Measurements from ENCODE around the gene G6PC2. TPM values are rescaled to one million over a fixed set of nuclear protein-coding genes. Genes with fewer than 3 reads are reported as not detected.
"Not testable (repeated sequence)": the region's sequence is repeated elsewhere in the genome, so short reads cannot be mapped to it uniquely, and the experiment has no call there.

The G6PC2 gene, protein sequence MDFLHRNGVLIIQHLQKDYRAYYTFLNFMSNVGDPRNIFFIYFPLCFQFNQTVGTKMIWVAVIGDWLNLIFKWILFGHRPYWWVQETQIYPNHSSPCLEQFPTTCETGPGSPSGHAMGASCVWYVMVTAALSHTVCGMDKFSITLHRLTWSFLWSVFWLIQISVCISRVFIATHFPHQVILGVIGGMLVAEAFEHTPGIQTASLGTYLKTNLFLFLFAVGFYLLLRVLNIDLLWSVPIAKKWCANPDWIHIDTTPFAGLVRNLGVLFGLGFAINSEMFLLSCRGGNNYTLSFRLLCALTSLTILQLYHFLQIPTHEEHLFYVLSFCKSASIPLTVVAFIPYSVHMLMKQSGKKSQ
- total RNA-seq: not detected
- long read RNA-seq: 0 reads

DNA sequence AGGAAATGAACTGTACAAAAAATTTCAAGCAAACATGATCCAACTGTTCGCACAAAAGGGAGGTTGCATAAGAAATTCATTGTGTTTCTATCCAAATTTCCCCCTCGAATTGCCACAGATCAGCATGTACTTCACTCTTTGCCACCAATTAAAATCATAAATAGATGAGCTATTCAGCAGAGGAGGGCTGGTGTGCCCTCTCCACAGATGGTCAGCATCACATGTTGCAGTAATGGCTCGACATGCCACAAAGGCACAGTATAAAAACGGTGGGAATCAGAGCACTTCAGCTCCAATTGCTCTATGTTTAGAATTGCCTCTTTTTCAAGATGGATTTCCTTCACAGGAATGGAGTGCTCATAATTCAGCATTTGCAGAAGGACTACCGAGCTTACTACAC is at the start of gene G6PC2:
TSS of gene G6PC2 (plus strand) at position 289 of the 400 bp plus-strand sequence. CDS start at position 330, 41 bp downstream.
- no peak for ATAC-seq
- DNase-seq: no peak
- intact Hi-C loops (cut with micrococcal nuclease): no loop called here

DNA sequence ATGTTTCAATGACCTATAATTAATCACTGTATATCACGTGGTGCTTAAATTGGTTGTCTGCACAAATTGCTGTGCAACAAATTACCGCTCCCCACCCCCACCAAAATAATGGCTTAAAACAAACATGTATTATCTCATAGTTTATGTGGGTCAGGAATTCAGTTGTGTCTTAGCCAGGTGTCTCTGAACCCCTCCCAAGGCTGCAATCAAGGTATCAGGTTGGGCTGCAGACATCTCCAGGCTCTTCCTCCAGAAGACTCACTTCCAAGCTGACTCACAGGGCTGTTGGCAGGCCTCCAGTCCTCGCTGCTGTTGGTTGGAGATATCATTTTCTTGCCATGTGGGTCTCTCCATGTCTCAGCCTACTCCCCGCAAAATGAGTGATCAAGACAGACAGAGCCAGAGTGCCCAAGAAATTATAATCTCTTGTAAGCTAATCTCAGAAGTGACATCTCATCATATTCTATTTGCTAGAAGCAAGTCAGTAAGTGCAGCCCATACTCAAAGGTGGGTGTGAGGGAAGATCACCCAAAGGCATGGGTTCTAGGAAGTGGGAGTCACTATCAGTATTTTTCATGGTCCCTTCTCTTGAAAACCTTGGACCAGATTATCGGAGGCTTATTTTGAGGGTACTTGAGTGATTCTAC is 49.3 kb upstream of the G6PC2 start:
- peak; percentile 46 for DNase-seq
- intact Hi-C loops (cut with micrococcal nuclease): no loop called here
- no peak for ATAC-seq

DNA sequence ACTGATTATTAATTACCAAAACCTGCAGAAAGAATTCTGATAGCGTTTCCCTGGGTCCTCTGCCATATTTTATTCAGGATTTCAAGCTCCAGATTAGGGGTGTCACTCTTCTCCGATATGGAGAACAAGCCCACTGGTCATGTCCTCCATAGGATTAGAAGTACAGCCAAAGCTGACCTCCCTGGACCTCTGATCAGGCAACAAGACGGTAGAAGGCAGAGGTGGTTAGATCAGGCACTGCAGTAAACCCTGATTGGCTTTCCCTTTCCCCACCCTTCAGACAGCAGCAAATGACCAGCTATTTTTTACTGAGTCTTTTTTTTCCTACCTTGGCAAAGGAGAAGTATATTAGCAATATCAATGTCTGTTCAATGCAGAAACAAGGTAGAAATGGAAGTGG is 48.6 kb upstream of the G6PC2 start:
- DNase-seq: no peak
- intact Hi-C loops (cut with micrococcal nuclease): no loop called here
- ATAC-seq: no peak

DNA sequence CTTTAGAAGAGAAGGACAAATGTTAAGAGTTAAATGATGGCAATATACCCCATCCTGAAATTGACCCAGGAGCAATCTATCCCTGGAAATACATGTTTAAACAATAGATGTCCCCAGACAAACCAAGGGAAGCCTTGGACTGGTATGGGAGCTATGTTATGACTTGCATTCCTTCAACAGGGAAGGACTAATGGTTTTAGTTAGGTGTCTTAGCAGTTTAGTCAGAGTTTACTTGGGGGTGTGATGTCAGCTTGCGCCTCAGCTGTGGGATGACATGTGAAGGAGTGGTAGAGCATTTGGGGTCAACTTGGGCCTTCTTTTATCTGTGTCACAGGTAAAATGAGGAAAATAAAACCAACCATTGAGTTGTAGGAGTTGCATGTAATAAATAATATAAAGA is 47.6 kb upstream of the G6PC2 start:
- DNase-seq: no peak
- intact Hi-C loops (cut with micrococcal nuclease): no loop called here
- no peak for ATAC-seq

DNA sequence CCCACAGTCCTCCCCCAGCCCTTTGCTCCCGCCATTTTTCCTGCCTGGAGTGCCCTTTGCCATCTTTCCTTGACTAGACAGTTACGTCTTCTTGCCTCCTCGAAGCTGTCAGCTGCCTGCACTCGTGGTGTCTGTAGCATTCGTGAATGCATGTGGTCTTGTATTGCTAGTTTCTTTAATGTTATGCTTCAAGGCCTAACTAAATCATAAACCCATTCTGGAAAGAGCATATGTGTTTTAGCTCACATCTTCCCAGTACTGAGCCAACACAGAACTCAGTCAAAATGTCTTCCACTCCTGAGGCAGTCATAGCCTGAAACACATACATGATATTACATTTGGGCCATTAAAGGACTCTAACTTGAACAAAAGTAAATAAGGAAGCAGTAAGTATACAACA is 46.4 kb upstream of the G6PC2 start:
- no peak for DNase-seq
- no peak for ATAC-seq
- intact Hi-C loops (cut with micrococcal nuclease): no loop called here

DNA sequence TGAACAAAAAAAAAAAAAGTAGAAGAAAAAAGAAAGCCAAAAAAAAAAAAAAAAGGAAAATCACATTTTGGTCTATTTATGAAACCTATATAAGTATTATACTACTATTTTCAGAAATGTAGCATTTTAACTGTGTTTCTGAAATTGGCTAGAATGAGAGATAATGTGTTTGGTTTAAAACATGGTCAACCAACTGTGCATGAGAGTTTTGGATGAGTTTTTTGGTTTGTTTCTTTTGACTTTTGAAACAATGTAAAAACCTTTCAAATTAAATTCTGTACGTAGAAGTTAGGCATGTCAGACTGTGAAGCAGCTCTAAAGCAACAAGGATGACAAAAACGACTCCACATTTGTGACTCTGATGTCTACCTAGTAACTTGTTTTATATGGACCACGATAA is 45.5 kb upstream of the G6PC2 start:
- DNase-seq: no peak
- intact Hi-C loops (cut with micrococcal nuclease): no loop called here
- no peak for ATAC-seq

DNA sequence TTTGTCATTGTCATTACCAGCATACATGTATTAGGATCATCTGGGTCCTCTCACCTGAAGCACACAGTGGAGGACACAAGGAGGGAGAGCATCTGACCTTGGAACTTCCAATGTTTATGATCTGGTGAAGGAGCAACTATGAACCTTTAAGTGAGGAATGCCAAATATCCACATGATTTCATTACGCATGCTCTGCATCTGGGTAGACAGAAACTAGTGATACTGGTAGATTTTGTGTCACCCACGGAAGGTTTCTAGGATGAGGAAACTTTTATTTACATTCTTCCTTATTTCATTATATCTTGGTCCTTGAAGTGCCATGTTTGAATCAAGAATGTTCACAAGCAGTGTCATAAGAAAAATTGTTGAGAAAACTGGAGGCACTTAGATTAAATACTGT is 42.9 kb upstream of the G6PC2 start:
- ATAC-seq (no peak), DNase-seq (no peak)
- intact Hi-C loops (cut with micrococcal nuclease): no loop called here

DNA sequence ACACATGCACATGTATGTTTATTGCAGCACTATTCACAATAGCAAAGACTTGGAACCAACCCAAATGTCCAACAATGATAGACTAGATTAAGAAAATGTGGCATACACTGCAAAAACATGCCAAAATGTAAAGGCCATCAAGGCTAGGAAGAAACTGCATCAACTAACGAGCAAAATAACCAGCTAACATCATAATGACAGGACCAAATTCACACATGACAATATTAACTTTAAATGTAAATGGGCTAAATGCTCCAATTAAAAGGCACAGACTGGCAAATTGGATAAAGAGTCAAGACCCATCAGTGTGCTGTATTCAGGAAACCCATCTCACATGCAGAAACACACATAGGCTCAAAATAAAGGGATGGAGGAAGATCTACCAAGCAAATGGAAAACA is 33.9 kb upstream of the G6PC2 start:
- ATAC-seq; intact Hi-C loops (cut with micrococcal nuclease); DNase-seq: not testable (repeated sequence)

DNA sequence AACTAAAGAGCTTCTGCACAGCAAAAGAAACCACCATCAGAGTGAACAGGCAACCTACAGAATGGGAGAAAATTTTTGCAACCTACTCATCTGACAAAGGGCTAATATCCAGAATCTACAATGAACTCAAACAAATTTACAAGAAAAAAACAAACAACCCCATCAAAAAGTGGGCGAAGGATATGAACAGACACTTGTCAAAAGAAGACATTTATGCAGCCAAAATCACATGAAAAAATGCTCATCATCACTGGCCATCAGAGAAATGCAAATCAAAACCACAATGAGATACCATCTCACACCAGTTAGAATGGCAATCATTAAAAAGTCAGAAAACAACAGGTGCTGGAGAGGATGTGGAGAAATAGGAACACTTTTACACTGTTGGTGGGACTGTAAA is 30.7 kb upstream of the G6PC2 start:
- intact Hi-C loops (cut with micrococcal nuclease); ATAC-seq: not testable (repeated sequence)

DNA sequence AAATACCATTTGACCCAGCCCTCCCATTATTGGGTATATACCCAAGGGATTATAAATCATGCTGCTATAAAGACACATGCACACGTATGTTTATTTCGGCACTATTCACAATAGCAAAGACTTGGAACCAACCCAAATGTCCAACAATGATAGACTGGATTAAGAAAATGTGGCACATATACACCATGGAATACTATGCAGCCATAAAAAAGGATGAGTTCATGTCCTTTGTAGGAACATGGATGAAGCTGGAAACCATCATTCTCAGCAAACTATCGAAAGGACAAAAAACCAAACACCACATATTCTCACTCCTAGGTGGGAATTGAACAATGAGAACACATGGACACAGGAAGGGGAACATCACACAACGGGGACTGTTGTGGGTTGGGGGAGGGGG is 30.3 kb upstream of the G6PC2 start:
- ATAC-seq; intact Hi-C loops (cut with micrococcal nuclease); DNase-seq: not testable (repeated sequence)

More for the DNA sequence above, 30.7 kb upstream of the G6PC2 start:
- DNase-seq: not testable (repeated sequence)

DNA sequence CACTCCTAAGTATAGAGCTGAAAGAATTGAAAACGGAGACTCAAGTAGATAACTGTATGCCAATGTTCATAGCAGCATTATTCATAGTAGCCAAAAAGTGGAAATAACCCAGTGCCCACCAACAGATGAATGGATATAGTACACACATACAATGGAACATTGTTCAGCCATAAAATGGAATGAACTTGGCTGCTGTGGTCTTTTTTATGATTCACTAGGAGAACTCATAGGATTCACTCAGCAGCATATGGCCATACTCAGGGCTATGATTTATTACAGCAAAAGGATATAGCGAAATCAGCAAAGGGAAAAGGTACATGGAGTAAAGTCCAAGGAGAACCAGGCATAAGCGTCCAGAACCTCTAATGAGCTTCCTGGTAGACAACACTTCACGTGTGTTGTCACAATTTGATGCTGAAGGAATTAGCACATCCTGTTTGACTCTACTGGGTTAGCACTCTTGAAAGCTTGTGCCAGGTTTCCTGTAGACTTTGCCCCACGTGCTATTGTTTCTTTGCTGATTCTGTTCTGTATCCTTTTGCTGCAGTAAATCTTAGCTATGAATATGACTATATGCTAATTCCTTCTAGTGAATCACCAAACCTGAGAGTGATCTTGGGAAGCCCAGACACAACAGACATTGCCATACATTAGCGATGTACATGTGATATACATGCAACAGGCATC is 26.6 kb upstream of the G6PC2 start:
- ATAC-seq: no peak
- DNase-seq: no peak
- intact Hi-C loops (cut with micrococcal nuclease): no loop called here

DNA sequence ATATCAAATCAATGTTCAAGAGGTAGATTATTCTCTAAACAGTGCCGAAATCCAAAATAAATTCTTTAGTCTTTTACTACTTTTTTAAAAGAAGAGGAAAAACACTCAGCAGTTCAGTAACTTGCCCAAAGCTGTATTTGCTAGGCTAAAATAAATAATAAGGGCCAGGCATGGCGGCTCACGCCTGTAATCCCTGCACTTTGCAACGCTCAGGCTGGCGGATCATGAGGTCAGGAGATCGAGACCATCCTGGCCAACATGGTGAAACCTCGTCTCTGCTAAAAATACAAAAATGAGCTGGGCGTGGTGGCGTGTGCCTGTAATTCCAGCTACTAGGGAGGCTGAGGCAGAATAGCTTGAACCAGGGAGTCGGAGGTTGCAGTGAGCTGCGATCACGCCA is 18.9 kb upstream of the G6PC2 start:
- intact Hi-C loops (cut with micrococcal nuclease); DNase-seq; ATAC-seq: not testable (repeated sequence)

DNA sequence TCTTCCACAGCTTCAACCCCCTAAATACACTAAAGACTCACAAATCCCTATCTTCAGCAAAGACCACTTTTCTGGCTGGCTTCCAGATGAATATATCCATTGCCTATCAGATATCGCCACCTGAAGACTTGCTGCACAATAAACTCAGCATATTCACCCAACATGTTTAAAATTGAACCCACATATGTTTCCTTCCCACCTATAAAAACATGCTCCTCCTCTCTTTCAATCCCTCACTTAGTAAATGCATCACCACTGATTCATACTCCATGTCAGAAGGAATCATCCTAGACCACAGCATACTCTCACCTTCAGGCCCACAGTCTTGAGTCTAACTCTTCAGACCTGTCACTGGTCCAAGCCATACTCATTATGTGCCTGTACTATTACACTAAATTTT is 16.1 kb upstream of the G6PC2 start:
- no peak for ATAC-seq
- intact Hi-C loops (cut with micrococcal nuclease): no loop called here
- no peak for DNase-seq

DNA sequence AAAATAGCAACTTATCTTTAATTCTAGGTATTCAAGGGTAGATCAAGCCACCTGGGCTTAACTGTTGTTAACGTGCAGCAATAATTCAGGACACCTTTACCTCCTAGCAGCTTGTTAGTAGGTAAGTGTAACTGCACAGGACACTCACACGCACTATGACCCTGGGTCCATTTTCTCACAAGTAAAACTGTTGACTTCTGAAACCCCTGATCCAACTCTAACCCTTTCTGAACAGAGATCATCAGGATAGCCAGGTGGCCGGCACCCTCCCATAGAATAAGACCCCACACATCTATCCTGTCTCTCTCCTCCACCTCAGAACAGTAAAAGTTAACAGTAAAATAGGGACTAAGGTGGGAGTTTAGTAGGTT is 11.5 kb upstream of the G6PC2 start:
- DNase-seq: no peak
- intact Hi-C loops (cut with micrococcal nuclease): no loop called here
- no peak for ATAC-seq

DNA sequence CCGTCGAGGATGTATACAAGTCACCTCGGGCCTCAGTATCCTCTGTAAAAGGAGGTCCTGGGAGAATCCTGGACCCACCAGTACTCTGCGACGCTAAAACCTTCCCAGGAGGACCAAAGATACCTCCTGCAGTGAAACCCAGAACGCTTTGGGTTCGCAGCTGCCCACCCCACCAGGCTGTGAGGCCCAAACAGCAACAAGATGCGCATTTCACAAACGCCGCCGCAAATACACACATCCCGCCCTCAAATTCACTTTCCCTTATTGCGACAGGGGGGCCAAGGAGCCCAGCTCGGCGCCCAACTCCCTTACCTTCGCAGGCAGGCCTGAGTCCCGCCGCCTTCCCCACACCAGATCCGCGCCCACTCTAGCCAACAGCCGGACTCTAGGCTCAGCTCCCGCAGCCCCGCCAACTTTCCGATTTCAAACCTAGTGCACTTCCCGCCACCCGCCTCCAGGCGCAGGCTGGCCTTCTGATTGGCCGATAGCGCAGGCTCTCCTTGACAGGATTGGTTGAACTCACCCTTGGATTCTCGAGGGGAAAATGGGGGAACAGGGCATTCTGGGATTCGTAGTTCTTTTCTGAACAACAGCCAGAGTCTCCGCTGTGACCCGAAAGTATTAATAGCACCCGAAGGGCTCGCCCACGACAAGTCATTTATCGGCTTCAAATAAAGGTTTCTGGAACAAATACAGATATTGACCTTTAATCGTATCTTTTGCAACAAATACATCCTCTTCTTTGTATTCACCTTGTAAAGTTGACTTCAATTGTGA is 10.9 kb upstream of the G6PC2 start, which contains the start of gene SPC25:
TSS of gene SPC25 (minus strand) at position 425 of the 777 bp plus-strand sequence. CDS start 911 bp downstream, outside the sequence.
- intact Hi-C loops (cut with micrococcal nuclease): no loop called here

DNA sequence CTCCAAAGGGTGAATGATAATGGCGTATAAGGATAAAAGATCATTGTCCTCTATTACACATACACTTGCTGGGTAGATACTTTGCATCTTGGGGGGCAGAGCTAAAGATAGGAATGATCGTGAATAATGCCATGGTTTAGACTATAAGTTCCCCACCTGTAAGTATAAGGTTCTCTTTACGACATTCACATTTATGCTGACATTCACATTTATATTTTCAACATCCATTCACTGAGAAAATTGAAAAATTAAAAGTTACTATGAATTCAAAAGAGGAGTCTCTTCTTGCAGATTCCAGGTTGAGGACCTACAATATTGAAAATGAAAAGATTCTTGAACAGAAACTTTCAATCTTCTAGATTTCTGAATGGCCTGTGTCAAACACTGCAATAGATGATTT is 8.8 kb upstream of the G6PC2 start:
- ATAC-seq: no peak
- intact Hi-C loops (cut with micrococcal nuclease): no loop called here
- no peak for DNase-seq

More for the DNA sequence above, 10.9 kb upstream of the G6PC2 start, which contains the start of gene SPC25:
- DNase-seq (peak; percentile 88), ATAC-seq (peak; percentile 100)

DNA sequence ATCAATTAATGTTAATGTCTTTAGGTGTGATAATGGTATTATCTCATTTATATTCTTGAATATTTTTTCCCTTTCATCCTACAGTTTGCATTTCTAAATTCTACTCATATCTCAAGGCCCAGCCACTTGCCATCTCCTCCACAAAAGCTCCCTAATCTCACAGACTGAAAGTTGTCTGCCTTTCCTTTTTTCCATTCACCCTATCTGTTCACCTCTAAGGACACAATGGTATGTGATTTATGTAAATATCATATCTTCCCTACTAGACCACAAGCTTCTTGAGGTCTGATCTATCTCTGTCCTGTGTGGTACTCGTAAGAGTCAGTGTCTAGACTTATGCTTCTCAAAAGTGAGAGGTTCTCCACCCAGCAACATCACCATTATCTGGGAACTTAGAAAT is 7.0 kb upstream of the G6PC2 start:
- ATAC-seq: no peak

DNA sequence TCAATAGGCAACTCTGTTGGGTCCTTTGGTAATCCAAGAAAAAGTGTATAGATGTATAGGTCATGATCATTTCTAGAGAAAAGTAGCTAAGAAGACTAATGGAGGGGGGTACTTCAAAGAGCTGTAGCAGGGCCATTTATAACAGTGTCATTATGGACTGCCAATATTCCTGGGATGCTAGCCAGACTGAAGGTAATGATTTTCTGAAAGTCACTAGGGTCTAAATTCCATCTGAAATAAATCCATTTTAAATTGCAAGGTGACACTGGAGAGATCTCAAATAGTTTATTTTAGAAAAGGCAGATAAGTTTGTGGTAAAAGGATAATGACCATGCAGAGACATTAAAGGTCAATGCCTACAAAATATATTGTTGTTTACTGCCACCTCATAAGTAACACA is 6.4 kb upstream of the G6PC2 start:
- ATAC-seq (no peak), DNase-seq (no peak)
- intact Hi-C loops (cut with micrococcal nuclease): no loop called here

More for the DNA sequence above, 7.0 kb upstream of the G6PC2 start:
- DNase-seq: no peak
- intact Hi-C loops (cut with micrococcal nuclease): no loop called here

DNA sequence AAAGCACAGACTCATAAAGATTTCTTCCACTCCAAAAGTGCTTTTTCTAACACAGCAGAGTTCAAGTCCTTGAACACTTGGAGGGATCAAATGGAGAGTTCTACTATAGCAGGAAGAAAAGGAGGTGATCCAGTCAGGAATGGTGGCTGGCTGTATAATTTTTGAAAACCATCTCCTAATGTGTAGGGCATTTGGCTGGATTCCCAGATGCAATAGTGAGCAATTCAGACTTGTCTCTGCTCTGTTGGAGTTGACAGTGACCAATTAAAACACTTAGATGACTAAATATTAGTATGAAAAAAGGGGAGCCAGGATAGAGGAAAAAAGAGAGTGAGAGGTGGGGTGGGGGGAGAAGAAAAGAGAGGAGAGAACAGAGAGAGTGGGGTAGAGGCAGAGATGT is 5.3 kb upstream of the G6PC2 start:
- intact Hi-C loops (cut with micrococcal nuclease): no loop called here
- no peak for ATAC-seq
- no peak for DNase-seq
